GM21619 (cell line): ENCODE measurements around the gene RANBP17.

Source experiments
- ATAC-seq: cut with Tn5 transposase; IDR thresholded peaks from one replicate; pipeline ENCODE4 v1.9.1; 2021; ENCODE audit not compliant: unreplicated experiment

The RANBP17 gene

DNA sequence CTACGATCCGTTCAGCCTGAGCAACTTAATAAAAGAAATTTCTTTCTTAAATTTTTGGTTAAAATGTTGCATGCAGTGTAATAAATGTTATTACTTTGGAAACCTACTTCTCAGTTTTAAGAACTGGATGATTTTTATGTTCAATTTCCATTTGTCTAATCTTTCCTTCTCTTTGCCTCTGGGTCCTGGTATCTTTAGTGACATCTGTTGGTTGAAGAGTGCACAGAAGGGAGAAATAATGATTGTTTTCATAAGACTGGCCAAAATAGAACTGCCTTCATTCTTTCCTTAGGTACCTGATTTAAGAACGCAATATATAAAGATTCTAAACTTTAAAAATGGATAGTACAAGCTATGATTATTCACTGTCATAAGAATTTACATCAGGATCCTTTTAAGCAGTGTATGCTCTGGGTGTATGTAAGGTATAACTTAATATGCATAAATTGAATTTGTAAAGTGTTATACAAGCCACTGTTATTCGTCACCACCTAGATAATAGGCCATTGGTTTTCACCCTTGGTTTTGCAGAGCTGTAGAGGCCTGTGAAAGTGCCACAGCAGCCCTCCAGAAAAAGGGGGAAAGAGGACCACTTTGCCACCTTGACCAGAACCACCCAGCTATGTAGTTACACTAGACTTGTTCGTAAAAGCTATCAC, 364.4 kb downstream of the RANBP17 start:
- no peak for ATAC-seq

DNA sequence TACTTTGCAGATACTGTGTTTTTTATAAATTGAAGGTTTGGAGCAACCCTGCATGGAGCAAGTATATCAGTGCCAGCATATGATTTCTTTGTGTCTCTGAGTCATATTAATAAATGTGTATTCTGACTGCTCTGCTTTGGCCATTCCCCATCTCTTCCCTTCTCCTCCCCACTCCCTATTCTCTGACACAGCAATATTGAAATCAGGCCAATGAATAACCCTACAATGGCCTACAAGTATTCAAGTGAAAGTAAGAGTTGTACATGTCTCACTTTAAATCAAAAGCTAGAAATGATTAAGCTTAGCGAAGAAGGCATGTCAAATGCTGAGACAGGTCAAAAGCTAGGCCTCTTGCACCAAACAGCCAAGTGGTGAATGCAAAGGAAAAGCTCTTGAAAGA, 365.0 kb downstream of the RANBP17 start:
- peak; percentile 58 for ATAC-seq

DNA sequence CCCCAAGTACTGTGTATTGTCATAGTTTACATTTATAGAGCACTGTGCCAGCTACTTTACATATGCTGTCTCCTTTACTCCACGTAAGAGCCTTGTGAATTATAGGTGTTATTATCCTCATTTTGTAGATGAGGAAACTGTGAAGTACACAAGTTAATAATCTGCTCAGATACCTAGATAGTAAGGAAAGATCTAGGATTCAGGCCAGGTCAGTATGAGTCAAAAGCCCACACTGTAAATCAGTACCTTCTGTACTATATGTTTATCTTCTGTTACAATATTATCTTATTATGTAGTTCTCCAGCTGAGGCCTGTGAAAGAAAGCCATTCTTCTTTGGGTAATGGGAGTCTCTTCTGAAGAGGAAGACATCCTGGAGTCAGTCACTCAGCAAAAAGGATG, 374.8 kb downstream of the RANBP17 start:
- ATAC-seq = no peak

DNA sequence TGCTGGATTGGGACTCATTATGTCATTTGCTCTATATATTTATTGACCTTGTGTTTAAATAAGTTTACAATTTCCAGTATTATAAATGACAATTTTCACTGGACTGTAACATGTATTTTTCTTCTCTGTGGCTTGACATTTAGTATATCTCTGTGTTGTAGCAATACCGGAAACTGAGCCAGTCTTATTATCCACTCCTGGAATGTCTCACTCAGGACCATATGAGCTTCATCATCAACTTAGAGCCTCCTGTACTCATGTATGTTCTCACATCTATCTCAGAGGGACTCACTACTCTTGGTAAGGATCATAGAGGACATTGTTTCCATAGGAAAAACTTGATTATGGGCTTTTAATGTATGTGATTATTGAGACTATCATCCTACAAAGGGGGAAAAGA, 380.7 kb downstream of the RANBP17 start:
- ATAC-seq = no peak

DNA sequence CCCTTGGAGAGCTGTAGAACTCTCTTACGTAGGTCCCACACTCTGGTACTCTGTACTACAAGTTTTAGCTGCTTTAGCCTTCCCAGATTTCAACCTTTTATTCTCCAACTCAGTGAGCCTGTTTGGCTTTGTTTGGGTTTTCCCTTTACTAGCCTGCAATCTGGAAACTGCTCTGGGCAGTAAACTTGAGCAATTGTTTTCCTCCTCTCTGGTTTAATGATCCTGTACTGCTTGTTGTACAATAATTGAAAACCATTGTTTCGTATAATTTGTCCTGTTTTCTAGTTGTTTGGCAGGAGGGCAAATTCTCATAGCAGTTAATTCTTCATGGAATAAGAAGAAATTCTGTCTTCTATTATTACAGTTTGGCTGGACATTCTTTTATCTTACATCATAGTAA, 384.4 kb downstream of the RANBP17 start:
- no peak for ATAC-seq

DNA sequence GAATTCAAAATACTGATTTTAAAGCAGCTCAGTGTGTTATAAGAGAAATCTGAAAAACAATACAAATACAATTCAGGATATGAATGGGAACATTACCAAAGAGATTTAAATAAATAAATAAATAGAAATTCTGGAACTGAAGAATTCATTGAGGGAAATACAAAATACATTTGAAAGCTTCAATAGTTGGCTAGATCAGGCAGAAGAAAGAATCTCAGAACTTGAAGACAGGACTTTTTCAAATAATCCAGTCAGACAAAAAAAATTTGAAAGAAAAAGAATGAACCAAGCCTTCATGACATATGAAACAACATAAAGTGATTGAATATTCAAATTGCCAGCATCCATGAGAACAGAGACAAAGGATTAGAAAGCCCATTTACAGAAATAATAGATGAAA, 387.6 kb downstream of the RANBP17 start:
- no peak for ATAC-seq

DNA sequence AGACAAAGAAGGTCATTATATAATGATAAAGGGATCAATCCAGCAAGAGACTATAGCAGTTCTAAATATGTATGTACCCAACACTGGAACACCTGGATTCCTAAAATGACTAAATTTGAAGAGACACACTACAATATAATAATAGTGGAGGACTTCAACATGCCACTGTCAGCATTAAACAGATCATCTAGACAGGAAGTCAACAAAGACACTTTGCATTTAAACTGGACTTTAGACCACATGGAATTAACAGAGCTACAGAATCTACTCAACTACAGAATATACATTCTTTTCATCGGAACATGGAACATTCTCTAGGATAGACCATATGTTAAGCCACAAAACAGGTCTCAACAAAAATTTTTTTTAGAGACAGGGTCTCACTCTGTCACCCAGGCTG, 388.9 kb downstream of the RANBP17 start:
- no peak for ATAC-seq

DNA sequence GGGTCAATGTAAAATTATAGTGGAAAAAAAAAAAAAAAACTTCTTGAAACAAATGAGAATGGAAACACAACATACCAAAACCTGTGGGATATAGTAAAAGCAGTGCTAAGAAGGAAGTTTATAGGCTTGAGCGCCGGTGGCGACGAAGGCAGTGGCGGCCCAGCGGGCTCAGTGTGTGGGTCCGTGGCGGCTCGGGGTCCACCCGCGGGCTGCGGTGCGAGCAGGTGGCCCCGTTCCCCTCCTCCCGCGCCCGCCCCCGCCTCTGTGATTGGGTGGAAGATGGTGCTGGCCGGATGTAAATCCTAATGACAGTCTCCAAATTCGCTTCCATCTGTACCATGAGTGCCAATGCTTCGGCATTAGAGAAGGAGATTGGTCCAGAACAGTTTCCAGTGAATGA, 389.7 kb downstream of the RANBP17 start:
- no peak for ATAC-seq

DNA sequence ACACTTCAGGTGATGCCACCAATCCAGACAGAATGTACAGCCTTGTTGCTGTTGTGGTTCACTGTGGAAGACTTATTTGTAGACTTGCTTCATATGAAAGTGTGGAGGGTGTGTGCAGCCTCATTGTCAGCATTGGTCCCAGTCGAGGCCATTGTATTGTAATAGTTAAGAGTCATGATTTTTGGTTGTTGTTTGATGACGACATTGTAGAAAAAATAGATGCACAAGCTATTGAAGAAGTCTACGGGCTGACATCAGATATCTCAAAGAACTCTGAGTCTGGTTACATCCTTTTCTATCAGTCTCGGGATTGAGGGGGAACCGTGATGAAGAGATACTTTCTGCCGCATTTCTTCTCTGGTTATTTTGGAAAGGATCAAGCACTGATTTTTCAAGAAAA, 390.9 kb downstream of the RANBP17 start:
- ATAC-seq = no peak

DNA sequence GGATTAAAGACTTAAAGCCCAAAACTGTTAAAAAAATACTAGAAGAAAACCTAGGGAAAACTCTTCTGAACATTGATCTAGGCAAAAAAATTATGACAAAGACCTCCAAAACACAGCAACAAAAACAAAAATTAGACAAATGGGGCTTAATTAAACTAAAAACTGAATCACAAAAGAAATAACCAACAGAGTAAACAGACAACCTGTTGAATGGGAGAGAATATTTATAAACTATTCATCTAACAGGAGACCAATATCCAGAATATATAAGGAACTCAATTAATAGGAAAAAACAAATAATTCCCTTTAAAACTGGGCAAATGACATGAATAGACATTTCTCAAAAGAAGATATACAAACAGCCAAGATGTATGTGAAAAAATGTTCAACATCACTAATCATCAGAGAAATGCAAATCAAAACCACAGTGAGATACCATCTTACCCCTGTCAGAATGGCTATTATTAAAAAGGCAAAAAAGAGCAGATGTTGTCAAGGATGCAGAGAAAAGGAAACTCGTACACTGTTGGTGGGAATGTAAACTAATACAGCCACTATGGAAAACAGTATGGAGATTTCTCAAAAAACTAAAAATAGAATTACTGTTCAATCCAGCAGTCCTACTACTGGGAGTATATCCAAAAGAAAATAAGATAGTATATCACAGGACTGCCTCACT, 397.1 kb downstream of the RANBP17 start:
- no peak for ATAC-seq

DNA sequence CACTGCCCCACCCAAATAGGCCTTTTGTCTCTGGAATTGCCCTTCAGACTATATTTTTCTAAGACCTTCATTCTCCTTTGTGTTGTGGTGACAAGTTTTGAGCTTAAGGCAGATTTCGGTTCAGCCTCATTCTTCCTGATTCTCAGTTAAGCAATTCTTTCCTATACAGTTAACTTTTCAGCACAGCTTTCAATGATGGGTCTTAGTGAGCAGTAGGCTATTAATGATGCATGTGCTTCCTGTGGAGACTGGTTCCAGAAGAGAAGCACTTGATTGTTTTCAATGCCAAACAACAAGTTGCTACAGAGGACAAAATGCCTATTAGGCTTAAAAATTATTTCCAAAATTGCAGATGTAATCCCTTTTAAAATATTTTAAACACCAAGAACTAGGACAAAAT, 399.5 kb downstream of the RANBP17 start:
- no peak for ATAC-seq

DNA sequence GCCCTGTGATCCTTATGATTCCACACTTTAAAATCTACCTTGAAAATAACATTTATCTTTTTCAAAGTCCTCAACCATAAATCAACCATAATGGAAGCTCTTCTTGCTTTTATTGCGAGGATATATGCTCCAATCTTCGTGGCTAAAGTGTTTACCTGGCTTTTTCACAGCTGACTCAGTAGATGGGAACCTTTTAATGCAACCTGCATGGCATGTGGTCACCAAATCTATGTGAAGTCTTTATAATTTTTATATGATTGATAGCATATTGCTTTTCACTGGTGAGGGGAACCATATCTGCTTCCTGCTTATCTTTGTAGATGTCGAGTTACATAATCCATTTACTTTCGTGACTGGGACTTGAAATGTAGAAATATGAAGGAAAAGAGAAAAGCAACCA, 400.1 kb downstream of the RANBP17 start:
- no peak for ATAC-seq

DNA sequence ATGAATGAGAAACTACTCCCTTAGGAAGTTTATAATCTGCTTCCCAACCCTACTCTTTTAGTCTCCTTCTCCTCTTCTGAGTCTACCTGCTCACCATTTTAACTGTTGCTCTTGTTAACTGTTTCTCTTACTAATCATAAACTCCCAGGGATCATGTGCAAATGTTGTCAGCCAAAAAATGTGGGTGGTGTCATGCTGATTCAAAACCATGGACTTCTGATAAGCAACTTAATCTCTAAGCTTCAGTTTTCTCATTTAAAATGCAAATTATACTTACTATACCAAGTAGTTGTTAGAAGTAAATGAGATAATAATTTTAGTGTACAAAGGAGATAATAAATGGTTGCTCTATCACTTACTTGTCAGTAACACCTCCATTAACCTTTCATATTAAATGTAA, 401.4 kb downstream of the RANBP17 start:
- no peak for ATAC-seq

DNA sequence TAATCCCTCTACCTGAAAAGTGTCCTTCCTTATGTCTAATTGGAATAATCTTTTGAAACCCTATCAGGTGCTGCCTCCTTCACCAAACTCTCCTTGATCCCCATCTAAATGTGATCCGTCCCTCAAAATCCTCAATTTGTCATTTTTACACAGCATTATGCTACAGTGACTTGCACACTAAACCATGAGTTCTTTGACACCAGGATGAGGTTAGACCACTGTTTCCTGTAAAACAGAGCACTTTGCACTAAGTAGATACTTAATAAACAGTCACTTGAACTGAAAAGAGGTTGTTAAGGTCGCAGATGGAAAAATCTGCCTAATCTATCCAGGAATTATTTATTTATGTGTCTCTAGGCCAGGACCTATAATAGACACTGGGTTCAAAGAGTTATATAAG, 403.0 kb downstream of the RANBP17 start:
- no peak for ATAC-seq

DNA sequence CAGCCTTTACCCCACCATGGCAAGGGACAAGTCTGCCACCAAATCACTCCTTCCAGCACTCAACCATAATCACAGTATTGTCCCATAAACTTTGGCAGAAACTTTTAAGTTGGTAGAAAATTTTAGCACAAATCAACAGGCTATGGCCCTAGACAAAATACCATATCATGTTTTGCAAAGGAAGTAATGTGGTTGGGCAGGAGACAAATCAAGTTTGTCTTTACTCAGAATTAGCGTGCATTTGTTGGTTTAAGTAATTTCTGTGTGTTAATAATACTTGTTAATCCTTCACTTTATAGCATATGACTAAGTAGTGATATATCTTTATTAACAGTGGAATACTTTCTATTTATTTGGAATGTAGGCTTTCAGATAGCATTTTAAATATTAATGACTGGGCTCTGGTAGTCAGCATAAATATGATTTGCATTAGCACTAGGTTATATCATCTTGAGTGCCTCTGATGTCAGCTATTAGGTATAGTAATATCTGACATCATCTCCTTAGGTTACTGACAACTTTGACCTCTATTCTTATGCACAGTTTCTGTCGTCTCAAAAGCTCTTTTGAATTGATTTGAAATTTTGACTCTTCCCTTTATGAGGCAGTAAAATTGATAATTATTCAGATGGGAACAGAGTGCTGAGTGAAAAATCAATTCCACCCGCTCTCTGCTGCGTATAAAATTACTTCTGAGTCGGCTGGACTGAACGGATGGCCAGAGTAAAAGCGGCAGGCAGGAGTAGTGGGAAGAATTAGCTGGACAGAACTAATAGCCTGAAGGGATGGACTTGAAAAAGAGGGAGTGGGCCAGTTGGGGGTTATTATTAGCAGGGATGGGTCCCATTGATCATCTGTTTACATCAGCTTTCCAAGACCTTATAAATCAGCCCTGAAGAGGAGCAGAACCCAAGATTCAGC, 407.1 kb downstream of the RANBP17 start:
- no peak for ATAC-seq

DNA sequence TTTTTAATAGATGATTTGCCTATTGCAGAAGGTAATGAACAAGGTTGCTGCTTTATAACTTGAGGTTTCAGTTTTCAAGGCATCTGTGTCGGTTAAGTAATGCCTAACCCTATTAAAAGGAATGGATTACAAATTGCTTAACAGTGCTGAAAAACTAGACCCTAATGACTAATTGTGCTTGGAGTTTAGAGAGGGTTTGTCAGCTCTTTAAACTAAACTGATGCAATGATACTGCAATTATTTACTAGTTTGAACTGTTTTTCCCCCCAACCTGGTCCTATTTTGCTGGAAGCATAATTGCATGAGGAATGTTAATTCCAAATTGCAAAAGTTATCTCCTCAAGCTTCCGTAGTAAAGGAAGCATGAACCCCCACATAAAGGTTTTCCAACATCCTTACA, 407.9 kb downstream of the RANBP17 start:
- peak; percentile 60 for ATAC-seq

DNA sequence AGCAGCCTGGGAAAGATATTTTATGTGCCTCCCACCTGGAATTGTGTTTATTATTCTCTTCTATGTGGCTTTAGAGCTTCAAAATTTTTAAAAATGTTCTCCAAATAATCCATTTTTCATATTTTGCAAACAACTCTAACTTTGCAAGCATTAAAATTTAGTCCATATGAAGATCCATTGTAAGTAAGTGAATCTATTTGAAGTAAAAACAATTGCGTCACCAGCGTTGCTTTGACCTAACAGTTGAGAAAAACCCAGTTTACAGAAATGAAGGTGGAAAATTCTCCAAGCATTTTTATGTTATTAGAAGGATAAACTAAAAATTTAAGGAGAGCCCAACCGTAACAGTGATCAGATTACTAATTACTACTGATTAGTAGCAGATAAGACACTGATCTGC, 408.3 kb downstream of the RANBP17 start:
- no peak for ATAC-seq

DNA sequence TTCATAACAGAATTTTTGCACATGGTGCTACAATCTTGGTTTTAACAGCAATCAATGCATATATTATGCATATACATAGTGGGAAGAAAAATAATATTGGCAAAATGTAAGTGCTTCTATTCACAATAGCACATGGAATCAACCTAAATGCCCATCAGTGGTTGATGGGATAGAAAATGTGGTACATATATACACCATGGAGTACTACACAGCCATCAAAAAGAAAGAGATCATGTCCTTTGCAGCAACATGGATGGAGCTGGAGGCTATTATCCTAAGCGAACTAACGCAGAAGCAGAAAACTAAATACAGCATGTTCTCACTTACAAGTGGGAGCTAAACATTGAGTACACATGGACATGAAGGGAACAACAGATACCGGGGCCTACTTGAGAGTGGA, 410.0 kb downstream of the RANBP17 start:
- no peak for ATAC-seq

DNA sequence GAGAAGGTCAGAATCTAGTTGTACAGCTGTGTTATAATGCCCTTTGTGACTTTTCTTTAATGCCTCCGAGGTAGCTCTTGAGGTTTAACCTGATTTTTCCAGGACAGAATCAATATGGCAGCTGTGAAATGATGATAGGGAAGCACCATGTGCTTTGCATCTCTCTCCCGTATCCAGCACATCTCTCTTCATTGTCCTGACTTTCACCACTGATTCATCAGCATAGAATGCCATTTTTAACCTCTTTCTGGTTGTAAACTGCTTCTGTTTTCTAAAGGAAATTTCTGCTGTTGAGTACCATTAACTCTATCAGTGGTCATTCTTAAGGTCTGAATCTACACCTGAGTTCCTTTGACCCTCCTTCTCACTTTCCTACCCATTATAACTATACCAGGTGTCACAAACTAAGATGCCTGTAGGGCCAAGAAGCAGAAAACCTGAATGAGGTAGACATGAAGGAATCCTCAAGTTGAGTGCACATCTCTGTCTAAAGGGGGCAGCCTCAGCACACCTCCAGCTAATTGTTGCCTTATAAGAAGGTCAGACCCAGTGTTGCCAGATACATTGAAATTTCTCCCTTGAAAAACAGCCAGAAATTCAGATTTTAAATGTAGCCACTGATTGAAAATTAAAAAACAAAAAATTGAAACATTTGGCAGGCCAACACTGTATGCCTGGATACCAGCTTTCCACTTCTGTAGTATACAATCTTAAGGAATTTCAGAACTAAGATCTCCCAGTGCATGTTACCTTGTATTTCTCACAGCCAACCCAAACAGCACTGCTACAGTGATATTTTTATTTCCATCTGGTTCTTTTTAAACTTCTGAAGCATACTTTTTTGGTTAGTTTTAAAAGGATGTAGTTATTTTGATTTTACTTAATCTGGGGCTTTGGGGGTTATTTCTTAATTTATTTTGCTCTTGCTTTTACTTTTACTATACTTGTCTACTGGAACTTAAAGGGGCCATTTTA, 411.5 kb downstream of the RANBP17 start:
- no peak for ATAC-seq

DNA sequence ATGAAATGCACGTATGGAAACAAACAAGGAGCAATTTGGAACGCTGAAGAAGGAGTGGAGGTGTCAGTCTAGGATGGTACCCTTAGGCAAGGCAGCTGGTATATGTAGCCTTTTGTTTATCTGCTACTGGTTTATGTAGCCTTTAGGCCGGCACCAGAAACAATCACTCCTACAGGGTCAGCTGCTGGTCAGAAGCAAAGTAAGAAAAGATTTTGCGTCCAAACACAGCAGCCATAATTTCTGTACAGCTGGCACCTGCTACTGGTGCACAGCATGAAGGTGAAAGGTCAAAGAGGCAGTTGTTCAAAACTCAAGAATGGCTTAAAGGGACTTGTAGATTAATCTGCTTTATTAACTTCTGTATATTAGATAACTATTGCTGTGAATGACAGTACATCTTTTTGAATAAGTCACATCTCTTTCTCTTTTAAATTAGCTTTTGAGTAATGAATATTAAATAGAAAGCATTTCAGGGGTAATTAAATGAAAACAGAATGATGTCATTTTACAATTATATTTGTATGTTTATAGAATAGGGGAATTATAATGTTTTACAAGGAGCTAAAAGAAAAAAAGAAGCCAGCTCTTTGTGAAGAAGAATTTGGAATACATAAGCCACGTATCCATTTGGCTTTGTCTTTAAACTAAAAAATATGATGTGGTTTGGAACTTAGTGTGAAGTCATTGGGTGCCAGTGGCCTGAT, 414.2 kb downstream of the RANBP17 start:
- no peak for ATAC-seq
